HCT116 (cell line): ENCODE data around the gene WDR88. TPM values are rescaled to one million over a fixed set of nuclear protein-coding genes. Genes with fewer than 3 reads are reported as not detected.

Experiments
- ATAC-seq: fragments of 200-7000 bp; cut with Tn5 transposase; 2 replicates; pipeline ENCODE4 v1.9.1; 2020; ENCODE audit warnings: mild to moderate bottlenecking, moderate library complexity
- BruUV-seq: library from RNA; stranded (reverse); fragments of 400-500 nt; replicated peaks from 2 replicates; lab custom pipeline; 2021; lab: Mats Ljungman, UMichigan
- CTCF ChIA-PET: fragments of 300-600 bp; sonication (Branson Sonifier 250); formaldehyde crosslinking; loops from one replicate; lab custom pipeline; 2021; ENCODE audit warnings: antibody characterized with exemption; lab: Charles Lee
- POLR2A ChIA-PET: fragments of 300-600, 350-600 bp; sonication (Branson Sonifier 250); formaldehyde crosslinking; loops from one replicate; lab custom pipeline; 2021; ENCODE audit warnings: antibody characterized with exemption; lab: Charles Lee
- RAD21 ChIA-PET, 2 experiments: fragments of 300-600 bp; sonication (Branson Sonifier 250); formaldehyde crosslinking; loops; one replicate each; lab custom pipeline; 2023; ENCODE audit warnings: low total read pairs in 2 of 2; ENCODE audit not compliant: uncharacterized antibody in 2 of 2, unreplicated experiment in 2 of 2, low non-redundant PET in 1 of 2; lab: Charles Lee
- DNase-seq: peaks from one replicate; pipeline ENCODE4 v3.0.0-alpha.2; 2010; ENCODE audit warnings: low read depth, low spot score
- H2AFZ ChIP-seq: fragments of 200-600 bp; shearing (Covaris generic), sonication (generic); 2 replicates; pipeline ENCODE4 v1.6.1; 2017; ENCODE audit warnings: low read depth, mixed run types, mixed read lengths, antibody characterized with exemption, low read length; ENCODE audit not compliant: poor library complexity, severe bottlenecking
- H3K27ac ChIP-seq: 2 replicates; pipeline ENCODE4 v1.5.1; 2012; ENCODE audit warnings: low read depth, low read length
- H3K27me3 ChIP-seq: fragments of 200-600 bp; sonication (generic); 2 replicates; pipeline ENCODE4 v1.6.1; 2016; ENCODE audit warnings: mixed run types, low read length, mixed read lengths; ENCODE audit not compliant: insufficient read depth
- H3K36me3 ChIP-seq, 2 experiments: fragments of 200-500 bp in 1 of 2; fragments of 200-600 bp in 1 of 2; sonication (Bioruptor generic) in 1 of 2; sonication (generic) in 1 of 2; 2 replicates each; pipeline versions ENCODE4 v1.5.1 to v1.6.1; 2014 to 2016; ENCODE audit warnings: low read length in 2 of 2, inconsistent platforms in 1 of 2, mixed read lengths in 1 of 2, mixed run types in 1 of 2; ENCODE audit not compliant: insufficient read depth in 2 of 2, control insufficient read depth in 1 of 2
- H3K4me1 ChIP-seq, 2 experiments: fragments of 200-600 bp in 1 of 2; sonication (generic) in 1 of 2; 2 replicates each; pipeline versions ENCODE4 v1.5.1 to v1.6.1; 2012 to 2017; ENCODE audit warnings: low read length in 2 of 2, inconsistent platforms in 1 of 2, mild to moderate bottlenecking in 1 of 2, mixed read lengths in 1 of 2, mixed run types in 1 of 2, moderate library complexity in 1 of 2; ENCODE audit not compliant: insufficient read depth in 2 of 2, control insufficient read depth in 1 of 2
- H3K4me2 ChIP-seq: fragments of 200-600 bp; sonication (generic); 2 replicates; pipeline ENCODE4 v1.6.1; 2017; ENCODE audit warnings: mixed run types, low read length, mixed read lengths
- H3K4me3 ChIP-seq, 2 experiments: fragments of 200-600 bp in 1 of 2; sonication (generic) in 1 of 2; replicated peaks in 1 of 2; 2 replicates each; pipeline ENCODE4 v1.5.1; 2011 to 2016; ENCODE audit warnings: low read length in 2 of 2, control low read depth in 1 of 2, low read depth in 1 of 2, mild to moderate bottlenecking in 1 of 2, mixed read lengths in 1 of 2, mixed run types in 1 of 2
- H3K79me2 ChIP-seq: fragments of 200-600 bp; sonication (generic); 2 replicates; pipeline ENCODE4 v1.6.1; 2017; ENCODE audit warnings: mild to moderate bottlenecking, mixed run types, low read length, moderate library complexity, mixed read lengths; ENCODE audit not compliant: insufficient read depth
- H3K9ac ChIP-seq: fragments of 200-600 bp; sonication (generic); 2 replicates; pipeline ENCODE4 v1.6.1; 2016; ENCODE audit warnings: low read length, mixed read lengths
- H3K9me2 ChIP-seq: fragments of 200-600 bp; sonication (generic), shearing (Covaris generic); 2 replicates; pipeline ENCODE4 v1.6.1; 2017; ENCODE audit warnings: mixed run types, mild to moderate bottlenecking, moderate library complexity; ENCODE audit not compliant: insufficient read depth
- H3K9me3 ChIP-seq, 2 experiments: fragments of 200-500 bp in 1 of 2; fragments of 200-600 bp in 1 of 2; sonication (Bioruptor generic) in 1 of 2; sonication (generic) in 1 of 2; 2 replicates each; pipeline ENCODE4 v1.6.1; 2014 to 2017; ENCODE audit warnings: low read length in 2 of 2, mixed read lengths in 2 of 2, inconsistent platforms in 1 of 2, low read depth in 1 of 2, mild to moderate bottlenecking in 1 of 2, mixed run types in 1 of 2, moderate library complexity in 1 of 2; ENCODE audit not compliant: control insufficient read depth in 1 of 2, insufficient read depth in 1 of 2
- H4K20me1 ChIP-seq: fragments of 200-600 bp; sonication (generic), shearing (Covaris generic); 2 replicates; pipeline ENCODE4 v1.6.1; 2017; ENCODE audit warnings: mixed run types, mild to moderate bottlenecking, moderate library complexity; ENCODE audit not compliant: insufficient read depth
- CBX3 ChIP-seq: IDR thresholded peaks from 2 replicates; pipeline ENCODE4 v1.6.1; 2012; ENCODE audit warnings: low read depth
- CEBPB ChIP-seq: IDR thresholded peaks from 2 replicates; pipeline ENCODE4 v1.6.1; 2012; ENCODE audit warnings: low read depth
- CTCF ChIP-seq, 3 experiments: fragments of 200-600 bp in 1 of 3; sonication (generic) in 1 of 3; IDR thresholded peaks in 2 of 3; conservative IDR thresholded peaks in 1 of 3; 2 replicates each; pipeline ENCODE4 v1.5.1; 2012 to 2017; ENCODE audit warnings: low read depth in 2 of 3, low read length in 2 of 3, antibody characterized with exemption in 1 of 3, borderline replicate concordance in 1 of 3, control low read depth in 1 of 3, mild to moderate bottlenecking in 1 of 3, mixed read lengths in 1 of 3, mixed run types in 1 of 3, moderate library complexity in 1 of 3; ENCODE audit not compliant: insufficient read depth in 1 of 3
- ELF1 ChIP-seq: IDR thresholded peaks from 2 replicates; pipeline ENCODE4 v1.6.1; 2012; ENCODE audit warnings: low read depth, borderline replicate concordance
- EZH2 ChIP-seq: fragments of 200-600 bp; sonication (generic); IDR thresholded peaks from 2 replicates; pipeline ENCODE4 v1.6.1; 2017; ENCODE audit warnings: antibody characterized with exemption, mixed run types
- FOSL1 ChIP-seq: IDR thresholded peaks from 2 replicates; pipeline ENCODE4 v1.6.1; 2012; ENCODE audit warnings: low read depth
- JUND ChIP-seq: IDR thresholded peaks from 2 replicates; pipeline ENCODE4 v1.6.1; 2012
- MAX ChIP-seq: IDR thresholded peaks from 2 replicates; pipeline ENCODE4 v1.6.1; 2012
- POLR2A ChIP-seq: IDR thresholded peaks from 2 replicates; pipeline ENCODE4 v1.7.0; 2011; ENCODE audit warnings: borderline replicate concordance; ENCODE audit not compliant: insufficient read depth, insufficient read length; ENCODE audit errors: extremely low read depth
- POLR2AphosphoS5 ChIP-seq: IDR thresholded peaks from 2 replicates; pipeline ENCODE4 v1.6.1; 2011; ENCODE audit warnings: mild to moderate bottlenecking, low read depth, low read length, moderate library complexity
- REST ChIP-seq: IDR thresholded peaks from 2 replicates; pipeline ENCODE4 v1.6.1; 2012; ENCODE audit warnings: low read depth
- SIN3A ChIP-seq: IDR thresholded peaks from 2 replicates; pipeline ENCODE4 v1.6.1; 2012; ENCODE audit warnings: low read depth
- SP1 ChIP-seq: IDR thresholded peaks from 2 replicates; pipeline ENCODE4 v1.6.1; 2012; ENCODE audit warnings: low read depth
- YY1 ChIP-seq: IDR thresholded peaks from 2 replicates; pipeline ENCODE4 v1.6.1; 2011; ENCODE audit warnings: low read length, low read depth, moderate library complexity, mild to moderate bottlenecking; ENCODE audit not compliant: insufficient replicate concordance; ENCODE audit errors: extremely low read depth
- ZBTB33 ChIP-seq: IDR thresholded peaks from 2 replicates; pipeline ENCODE4 v1.6.1; 2011; ENCODE audit warnings: mild to moderate bottlenecking, low read length, moderate library complexity; ENCODE audit not compliant: insufficient replicate concordance; ENCODE audit errors: extremely low read depth
- ZNF274 ChIP-seq: fragments of 200-500 bp; sonication (Bioruptor generic); IDR thresholded peaks from 2 replicates; pipeline ENCODE4 v1.6.1; 2014; ENCODE audit warnings: mild to moderate bottlenecking, low read depth, low read length, inconsistent platforms
- intact Hi-C: fragments of 100-400 bp; cut with micrococcal nuclease; formaldehyde crosslinking; loops from 2 replicates; pipeline ENCODE4 v1.10.0; 2022
- total RNA-seq: library from RNA; stranded (reverse); gene quantifications from one replicate; pipeline ENCODE4 v1.2.1, GENCODE V29; 2021; ENCODE audit not compliant: unreplicated experiment

The WDR88 gene
- total RNA-seq, 1 experiment from 2014 or later, result not detected

- H3K27ac ChIP-seq, result no peak overlapping the region
- H3K9ac ChIP-seq, result no peak overlapping the region
- H3K4me2 ChIP-seq, result no peak overlapping the region
- no peaks in the 10 kb centered on the region for H3K9me2 ChIP-seq
- H3K4me1 ChIP-seq, result no peaks in the 10 kb centered on the region
- ChIA-PET RAD21 (no interaction called here), POLR2A (no interaction called here), CTCF (no interaction called here)
- TF ChIP-seq REST, result no peak
- no peak for TF ChIP-seq ZBTB33
- TF ChIP-seq CEBPB, result no peak
- no peak for TF ChIP-seq CTCF (IDR thresholded peaks at IDR 0.05 in 2 of 3, conservative IDR thresholded peaks at IDR 0.05 in 1 of 3; ENCODE audit: borderline replicate concordance in 1 of 3, insufficient read depth in 1 of 3, low read depth in 2 of 3, low read length in 2 of 3)
- TF ChIP-seq JUND, result no peak
- TF ChIP-seq POLR2A, result no peak
- no peak for TF ChIP-seq POLR2AphosphoS5
- no peak for TF ChIP-seq EZH2
- TF ChIP-seq ZNF274, result no peak
- TF ChIP-seq MAX, result no peak
- TF ChIP-seq SP1, result no peak
- no peak for TF ChIP-seq CBX3
- no peak for TF ChIP-seq SIN3A
- TF ChIP-seq ELF1, result no peak
- TF ChIP-seq FOSL1, result no peak
- no peak for TF ChIP-seq YY1
- no peaks in the 10 kb centered on the region for H3K27me3 ChIP-seq
- H3K36me3 ChIP-seq, result peaks cover 4 to 5% of the 10 kb centered on the region in 2 experiments
- H2AFZ ChIP-seq, result no peak overlapping the region
- ATAC-seq (no peak), DNase-seq (no peak)
- no peaks in the 10 kb centered on the region for H3K79me2 ChIP-seq
- H4K20me1 ChIP-seq, result no peaks in the 10 kb centered on the region
- intact Hi-C loops, result no loop called here
- H3K9me3 ChIP-seq, result no peaks in the 10 kb centered on the region
- no TSS peak for BruUV-seq
- H3K4me3 ChIP-seq, result no peak overlapping the region
These were observed 23.8 kb upstream of the WDR88 start for GRCh38 chr19:33108161-33108560.
